Inflammatory macrophage treated with lipopolysaccharide for 1 hour (primary cell): ENCODE results near the gene OLFM1.
A peak's percentile ranks its signal among the peaks of the same experiment; 100 is the strongest.

Source experiments
- DNase-seq, 2 donors: peaks; one replicate each; pipeline ENCODE4 v3.0.0-alpha.2; 2020 to 2022

The OLFM1 gene

DNA sequence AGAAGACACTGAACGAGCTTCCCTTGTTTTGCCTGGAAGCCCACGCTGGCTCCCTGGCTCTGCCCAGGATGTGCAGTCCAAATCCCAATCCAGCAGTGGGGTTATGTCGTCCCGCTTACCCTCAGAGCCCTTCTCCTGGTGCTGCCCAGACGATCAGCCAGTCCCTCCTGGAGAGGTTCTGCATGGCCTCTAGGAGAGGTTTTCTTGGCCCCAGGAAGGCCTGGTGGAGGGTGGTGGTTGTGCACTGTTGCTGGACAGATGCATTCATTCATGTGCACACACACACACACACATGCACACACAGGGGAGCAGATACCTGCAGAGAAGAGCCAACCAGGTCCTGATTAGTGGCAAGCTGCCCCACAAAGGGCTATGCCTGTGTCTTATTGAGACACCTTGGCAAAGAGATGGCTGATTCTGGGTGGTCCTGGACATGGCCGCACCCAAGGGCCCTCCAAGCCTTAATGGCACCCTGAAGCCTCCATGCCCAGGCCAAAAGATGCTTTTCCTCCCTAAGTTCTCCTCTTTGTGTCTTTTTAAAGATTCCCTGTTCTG, 10.5 kb upstream of the OLFM1 start:
- no peak for DNase-seq

DNA sequence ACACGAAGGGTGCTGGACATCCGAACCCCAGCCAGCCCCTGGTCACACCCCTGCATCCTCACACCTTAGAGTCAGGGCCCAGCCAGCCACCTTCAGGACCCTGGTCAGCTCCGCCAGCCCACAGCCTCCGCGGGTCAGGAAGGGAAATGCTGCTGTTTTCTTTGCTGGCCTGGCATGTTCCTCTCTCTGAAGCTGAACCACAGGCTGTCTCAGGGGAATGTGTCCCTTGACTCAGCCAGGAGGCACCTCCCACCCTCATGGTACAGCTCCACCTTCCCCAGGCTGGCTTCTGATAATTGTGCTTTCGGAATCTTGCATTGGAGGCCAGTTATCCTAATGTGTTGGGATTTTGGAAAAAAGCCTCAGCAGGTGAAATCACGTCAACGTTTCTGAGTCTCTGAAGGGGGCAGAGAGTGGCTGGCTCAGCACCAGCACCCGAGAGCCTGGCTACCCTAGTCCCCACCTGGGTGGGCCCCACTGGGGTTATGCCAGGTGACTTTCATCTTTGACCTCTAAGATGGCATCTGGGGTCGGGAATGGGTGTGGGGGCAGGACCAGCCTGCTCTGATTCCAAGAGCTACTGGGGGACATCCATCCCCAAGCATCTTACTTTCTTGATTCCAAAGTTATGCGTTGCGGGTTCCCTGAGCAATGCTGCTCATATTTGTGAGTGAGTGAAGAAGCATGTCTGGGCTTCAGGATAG, 9.8 kb upstream of the OLFM1 start:
- DNase-seq = peak in 1 of 2 donors; percentile 30

DNA sequence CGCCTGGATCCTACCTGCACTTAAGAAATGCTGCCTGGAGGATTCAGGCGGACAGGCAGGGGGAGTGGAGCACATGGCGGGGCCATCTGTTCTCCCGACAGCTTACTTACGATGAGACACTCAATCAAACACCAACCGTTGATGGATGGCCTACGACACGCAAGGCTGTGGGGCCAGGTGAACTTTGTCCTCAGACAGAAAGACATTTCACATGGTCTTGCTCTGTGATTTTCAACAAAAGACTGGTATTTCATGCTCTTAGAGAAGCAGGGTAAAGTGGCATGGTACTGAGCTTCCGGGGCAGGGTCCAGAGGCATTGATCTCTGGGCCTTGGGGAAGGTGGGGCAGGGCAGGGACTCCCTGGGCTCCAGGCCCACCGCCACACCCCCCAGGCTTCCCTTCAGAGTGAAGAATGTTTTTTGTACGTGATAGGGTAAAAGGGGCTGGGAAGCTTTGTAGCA, 9.1 kb upstream of the OLFM1 start:
- no peak for DNase-seq

DNA sequence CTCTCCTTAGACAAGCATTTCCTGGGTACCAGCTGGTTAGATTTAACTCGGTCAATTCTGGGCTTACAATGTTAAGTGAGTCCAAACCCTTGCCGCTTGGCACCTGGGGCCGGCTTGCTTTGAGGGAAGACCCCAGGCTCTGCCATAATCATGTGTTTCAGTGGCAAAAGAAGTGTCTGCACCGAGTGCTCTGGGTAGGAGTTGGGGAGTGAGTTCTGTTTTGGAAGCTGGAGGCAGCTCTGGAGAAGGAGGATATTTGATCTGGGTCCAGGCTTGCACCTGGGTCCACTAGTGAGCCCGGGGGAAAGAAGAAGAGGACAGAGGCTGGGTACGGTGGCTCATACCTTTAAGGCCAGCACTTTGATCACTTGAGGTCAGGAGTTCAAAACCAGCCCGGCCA, 8.4 kb upstream of the OLFM1 start:
- no peak for DNase-seq

DNA sequence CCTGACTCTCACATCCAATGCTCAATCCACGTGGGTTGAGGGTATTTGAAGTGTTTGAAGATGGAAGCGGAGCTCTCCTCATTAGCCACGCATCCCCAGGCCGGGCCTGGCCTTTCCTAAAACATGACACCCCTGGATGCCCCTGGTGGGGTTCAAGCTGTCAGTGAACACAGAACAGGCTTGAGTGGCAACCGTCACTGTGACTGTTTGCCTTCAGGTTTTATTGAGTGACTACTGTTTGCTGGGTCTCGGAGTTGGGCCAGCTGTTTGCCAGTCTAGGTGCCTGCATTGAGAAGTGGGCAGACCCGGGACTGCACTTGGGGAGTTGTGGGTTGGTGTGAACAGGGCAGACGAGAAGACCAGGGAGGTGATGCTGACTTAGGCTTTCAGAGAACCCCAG, 7.8 kb upstream of the OLFM1 start:
- DNase-seq = no peak

DNA sequence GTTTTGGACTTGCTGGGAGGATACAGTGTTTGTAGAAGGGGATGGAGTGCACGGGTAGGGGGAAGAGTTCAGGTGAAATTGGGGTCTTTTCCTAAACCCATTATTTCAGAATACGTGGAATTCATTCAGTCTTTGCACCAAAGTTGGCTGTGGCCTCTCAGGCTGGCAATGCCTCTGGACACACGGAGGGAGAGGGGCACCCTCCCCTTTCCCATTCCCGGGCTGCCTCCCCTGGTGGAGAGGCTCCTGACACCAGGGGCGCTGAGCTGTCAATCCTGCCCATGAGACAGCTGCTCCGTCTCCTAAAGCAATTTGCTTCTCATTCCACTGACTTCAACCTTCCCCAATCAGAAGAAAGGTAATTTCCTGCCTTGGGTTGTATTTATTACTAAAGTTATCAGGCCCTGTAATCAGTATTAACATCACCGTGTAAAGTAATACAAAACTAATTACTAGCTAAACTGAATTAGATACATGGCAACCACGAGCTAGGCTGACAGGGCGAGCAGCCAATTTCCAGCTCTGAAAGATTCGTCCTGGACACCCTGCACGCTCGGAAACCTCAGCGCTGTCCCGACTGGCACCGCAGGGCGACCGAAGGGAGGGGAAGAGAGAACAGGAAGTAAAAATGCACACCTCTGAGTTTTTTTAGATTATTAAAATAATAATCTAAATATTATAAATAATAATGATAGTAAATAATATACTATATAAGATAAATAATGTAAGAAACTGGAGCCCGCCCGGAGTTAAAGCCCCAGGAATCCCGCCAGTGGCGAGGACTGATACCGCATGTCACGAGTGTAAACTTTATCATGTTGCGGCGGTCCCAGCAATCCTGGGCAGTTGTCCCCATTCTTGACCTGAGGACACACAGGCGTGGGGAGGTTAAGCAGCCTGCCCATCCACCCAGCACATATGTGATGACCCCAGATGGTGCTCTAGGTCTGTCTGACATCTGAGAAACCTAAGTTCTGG, 6.9 kb upstream of the OLFM1 start:
- DNase-seq = no peak

DNA sequence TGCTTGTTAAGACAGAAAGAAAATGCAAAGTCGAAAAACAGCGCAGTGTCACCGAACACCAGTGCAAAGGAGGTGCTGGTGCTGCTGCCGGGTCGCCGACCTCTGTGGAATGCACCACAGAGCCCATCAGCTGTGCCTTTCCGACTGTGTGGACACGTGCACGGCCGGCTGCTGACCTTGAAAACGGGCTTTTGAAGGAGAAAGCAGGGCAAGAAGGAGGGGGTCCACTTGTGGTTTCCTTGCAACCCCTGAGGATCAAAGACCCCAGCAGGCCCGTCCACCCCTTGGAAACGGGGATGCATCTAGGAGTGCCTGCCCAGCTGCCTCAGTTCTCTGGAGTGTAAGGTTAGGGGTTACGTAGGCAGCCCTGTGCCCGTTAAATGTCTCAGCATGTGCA, 6.2 kb upstream of the OLFM1 start:
- DNase-seq = no peak

DNA sequence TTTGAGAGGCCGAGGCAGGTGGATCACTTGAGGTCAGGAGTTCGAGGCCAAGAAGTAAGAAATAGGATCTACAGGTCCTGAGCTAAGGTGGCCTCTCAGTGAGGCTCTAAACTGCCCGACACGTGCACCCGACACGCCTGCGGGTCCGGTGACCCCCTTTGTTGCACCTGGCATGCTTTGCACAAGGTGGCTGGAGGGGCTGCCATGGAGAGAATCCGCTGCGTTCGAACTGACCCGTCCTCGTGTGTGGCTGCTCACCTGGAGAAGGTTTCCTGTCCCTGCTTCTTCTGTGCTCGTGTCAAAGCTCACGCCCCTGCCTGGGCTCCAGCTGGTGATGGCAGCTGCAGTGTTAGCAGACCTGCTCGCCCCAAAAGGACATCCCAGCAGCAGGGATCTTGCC, 5.7 kb upstream of the OLFM1 start:
- no peak for DNase-seq

DNA sequence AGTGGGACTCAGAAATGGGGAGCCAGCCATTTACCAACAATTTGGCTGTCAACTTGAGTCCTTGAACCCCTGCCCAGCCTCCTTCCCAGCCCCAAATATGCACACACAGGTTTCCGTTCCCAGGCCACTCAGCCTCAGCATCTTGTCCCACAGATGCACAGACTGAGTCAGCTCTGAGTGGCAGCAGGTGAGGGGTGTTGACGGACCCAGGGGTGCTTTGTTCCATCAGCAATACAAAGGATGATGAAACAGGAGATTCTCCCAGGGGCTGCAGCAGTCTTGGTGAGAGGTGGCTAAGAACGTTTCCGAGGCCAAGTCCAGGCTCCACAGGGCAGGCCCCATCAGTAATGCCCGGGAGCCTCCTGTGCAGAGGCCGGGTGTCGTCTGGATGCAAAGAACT, 4.9 kb upstream of the OLFM1 start:
- DNase-seq = no peak

DNA sequence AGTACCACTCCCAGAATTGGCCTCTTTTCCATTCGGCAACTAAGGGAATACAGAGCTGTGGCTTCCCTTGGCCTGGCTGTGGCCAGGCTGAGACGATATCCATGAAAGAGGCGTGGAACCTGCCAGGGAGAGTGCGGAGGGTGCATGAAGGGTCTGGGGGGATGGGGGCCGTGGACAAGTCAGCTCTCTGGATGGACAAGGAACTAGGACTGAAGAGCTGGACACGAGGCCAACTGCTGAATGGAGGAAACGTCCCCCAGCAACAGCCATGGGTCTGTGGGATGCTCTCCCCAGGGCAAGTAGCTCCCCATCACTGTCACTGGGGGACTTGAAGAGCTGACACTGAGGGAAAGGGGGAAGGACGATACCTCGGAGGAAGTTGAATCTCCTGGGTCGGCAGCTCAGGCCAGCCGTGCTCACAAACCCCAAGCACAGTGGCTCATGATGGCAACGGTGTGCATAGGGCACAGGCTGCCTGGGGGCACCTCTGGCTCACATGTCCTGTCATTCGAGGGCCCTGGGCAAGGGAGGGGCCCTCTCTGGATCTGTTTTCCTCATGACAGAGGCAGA, 4.1 kb upstream of the OLFM1 start:
- no peak for DNase-seq

DNA sequence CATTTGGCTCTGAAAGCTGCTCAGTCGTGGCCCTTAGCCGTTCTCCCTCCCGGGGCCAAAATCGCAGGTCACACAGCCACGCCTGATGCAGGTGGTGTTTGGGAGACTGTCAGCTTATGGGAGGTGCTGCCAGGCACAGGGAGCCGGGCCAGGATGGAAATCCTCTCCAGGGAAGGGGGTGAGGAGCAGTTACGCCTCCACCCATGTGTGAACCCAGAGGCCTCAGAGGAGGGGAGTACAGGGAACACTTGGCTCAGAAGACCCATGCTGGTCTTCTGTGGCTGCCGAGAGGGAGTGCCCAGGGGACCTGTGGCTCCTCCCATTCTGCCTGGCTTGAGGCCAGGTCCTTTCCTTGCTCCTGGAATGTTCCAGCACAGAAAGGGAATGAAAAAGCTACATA, 3.6 kb upstream of the OLFM1 start:
- no peak for DNase-seq

DNA sequence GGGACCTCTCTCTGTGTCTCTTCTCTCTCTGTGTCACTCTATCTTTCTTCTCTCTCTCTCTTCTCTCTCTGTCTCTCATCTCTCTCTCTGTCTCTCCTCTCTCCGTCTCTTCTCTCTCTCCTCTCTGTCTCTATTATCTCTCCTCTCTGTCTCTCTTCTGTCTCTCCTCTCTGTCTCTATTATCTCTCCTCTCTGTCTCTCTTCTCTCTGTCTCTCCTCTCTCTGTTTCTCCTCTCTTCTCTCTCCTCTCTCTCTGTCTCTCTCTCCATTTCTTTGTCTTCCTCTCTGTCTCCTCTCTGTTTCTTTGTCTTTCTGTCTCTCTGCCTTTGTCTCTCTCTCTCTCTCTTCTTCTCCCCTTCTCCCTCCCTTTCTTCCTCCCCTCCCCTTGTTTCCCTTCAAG, 3.2 kb upstream of the OLFM1 start:
- DNase-seq = no peak

DNA sequence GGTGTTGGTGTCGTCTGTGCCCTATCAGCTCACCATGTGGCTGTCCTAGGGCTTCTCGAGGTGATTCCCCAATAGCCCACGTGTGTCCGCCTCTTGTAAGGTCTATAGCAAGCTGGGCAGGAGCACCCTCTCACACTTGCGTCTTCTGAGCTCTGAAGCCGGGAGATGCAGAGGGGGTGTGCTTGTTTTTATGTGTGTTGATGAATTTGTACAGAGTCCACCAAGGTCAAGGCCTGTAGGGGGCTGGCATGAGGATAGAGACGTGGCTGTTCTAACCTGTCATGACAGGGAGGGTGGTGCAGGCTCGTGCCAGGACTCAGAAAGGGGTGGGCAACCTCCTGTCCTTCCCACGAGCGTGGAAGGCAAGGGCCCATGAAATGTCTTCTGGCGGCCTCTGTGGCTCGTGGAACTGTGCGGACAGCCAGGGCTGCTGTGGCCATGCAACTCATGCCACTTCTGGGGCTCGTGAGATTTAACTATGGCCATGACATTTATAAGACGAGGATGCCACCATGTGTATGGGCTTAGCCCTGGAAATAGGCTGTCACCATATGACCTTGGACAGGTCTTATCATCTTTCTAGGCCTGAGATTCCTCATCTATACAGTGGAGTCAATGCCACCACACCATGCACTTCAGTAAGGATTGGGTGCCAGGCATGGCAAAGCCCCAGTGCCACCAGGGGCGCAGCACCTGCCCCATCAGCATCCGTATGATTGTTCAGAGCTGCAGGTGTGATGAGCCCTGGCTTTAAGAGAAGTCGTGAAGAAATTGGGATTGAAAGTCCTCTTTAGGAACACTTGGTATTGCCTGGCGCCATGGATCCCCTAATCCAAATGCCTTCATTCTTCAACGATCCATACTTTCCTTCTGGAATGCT, 2.3 kb upstream of the OLFM1 start:
- no peak for DNase-seq

DNA sequence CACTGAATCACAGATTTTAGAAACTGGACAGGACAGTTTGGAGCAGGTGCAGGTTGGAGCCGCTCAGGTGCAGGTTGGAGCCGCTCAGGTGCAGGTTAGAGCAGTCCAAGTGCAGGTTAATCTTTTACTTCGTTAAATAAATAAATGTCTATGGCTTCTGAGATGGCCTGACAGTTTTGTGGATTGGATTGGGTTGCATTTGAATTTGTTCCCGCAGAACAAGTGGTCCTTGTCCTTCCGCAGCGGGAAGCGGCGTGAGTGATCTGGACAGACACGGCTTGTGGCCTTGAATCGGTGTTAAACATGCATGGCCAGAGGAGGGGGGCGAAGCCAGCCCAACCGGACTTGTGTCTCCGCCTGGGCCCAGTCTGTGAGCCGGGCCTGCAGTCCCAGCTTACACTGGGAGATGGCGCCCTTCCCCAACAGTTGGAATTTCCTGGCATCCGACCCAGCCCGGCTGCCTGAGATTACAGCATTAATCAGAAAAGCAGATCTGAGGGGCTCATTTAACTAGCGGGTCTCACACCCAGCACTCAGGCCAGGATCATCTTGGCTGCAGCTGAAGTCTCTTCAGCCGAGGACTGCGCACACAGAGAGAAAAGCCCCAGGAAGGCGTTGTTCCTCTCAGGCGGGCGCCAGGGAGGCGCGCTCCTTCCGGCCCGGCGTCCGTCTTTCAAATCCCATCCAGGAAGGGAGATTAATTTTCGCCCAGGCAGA, 1.5 kb upstream of the OLFM1 start:
- peak; percentile 18 to 82 for DNase-seq

DNA sequence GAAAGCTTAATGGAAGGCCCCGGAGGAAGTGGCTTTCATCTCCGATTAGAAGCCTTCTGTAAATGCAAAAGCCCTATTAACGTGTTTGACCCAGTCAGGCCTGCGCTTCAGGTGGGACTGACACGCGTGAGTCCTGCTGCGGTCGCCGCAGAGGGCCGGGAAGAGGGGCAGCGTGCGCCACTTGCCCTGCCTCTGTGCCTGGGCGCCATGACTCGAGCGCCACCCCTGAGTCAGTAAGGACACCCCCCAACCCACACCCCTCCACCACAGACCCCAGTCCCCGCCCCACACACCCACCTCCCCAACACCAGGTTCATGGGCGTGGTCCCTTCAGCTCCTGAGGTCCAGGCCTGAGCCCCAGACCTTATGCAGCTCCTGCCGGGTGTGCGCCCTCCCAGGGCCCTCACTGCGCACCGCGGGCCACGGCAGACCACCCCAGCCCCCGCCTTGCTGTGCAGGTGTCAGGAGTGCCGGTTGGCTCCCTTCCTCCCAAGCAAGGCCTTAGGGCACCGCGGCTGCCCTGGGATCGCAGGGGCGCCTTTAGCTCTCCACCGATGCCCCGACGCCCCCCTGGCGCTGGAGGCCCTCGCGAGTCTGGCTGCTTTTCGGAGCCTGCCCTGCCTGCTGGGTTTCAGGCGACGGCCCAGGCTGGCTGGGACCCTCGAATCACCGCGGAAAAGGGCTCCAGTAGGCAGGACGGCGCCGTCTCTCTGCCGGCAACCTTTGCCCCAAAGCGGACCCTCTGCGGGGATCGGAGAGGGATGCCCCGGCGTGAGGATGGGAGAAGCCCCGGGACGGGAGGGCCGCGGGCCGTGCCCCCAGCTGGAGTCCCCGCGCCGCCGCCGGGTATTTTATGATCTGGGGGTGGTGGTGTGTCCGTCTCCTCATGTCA, 625 bp upstream of the OLFM1 start:
- no peak for DNase-seq

DNA sequence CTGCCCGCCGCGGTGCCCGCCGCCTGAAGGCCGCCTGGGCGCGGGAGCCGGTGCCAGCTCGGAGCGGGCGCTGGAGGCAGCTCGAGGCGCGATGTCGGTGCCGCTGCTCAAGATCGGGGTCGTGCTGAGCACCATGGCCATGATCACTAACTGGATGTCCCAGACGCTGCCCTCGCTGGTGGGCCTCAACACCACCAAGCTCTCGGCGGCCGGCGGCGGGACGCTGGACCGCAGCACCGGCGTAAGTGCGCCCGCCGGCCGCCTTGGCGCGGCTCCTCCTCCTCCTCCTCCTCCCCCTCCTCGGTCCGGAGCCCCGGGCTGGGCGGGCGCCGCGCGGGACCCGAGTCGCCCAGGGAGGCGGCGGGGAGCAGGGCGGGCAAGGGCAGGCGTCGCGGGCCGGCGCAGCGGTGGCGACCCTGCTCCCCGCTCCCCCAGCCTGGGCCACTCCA, 455 bp downstream of the OLFM1 start:
- no peak for DNase-seq

DNA sequence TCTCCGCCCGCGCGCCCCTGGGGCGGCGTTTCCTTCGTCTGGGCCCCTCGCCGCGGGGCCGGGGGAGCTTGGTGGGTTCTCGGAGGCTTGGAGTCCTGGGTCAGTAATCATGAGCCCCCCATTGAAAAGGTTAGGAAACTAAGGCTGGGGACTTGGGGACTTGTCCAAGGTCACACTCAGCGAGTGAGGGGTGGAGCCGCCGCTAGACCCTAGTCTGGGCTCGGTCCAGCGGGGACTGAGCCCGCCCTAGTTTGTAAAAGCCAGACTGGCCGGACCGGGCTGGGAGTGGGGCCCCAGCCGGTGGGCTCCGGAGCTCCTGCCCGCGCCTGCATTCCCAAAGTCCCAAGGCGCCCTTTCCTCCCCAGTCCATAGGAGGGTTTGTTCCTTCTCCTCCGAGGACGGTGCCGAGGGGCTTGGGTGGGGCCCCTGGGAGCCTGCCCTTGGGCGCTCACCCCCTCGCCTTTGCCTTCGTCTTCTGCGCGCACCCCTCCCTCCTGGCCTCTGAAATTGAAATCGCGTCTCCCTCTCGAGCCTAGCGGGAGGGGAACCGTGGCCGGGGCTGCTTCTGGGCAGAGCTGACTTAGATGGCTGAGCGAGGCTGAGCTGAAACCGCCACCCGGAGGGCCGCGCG, 995 bp downstream of the OLFM1 start:
- no peak for DNase-seq

DNA sequence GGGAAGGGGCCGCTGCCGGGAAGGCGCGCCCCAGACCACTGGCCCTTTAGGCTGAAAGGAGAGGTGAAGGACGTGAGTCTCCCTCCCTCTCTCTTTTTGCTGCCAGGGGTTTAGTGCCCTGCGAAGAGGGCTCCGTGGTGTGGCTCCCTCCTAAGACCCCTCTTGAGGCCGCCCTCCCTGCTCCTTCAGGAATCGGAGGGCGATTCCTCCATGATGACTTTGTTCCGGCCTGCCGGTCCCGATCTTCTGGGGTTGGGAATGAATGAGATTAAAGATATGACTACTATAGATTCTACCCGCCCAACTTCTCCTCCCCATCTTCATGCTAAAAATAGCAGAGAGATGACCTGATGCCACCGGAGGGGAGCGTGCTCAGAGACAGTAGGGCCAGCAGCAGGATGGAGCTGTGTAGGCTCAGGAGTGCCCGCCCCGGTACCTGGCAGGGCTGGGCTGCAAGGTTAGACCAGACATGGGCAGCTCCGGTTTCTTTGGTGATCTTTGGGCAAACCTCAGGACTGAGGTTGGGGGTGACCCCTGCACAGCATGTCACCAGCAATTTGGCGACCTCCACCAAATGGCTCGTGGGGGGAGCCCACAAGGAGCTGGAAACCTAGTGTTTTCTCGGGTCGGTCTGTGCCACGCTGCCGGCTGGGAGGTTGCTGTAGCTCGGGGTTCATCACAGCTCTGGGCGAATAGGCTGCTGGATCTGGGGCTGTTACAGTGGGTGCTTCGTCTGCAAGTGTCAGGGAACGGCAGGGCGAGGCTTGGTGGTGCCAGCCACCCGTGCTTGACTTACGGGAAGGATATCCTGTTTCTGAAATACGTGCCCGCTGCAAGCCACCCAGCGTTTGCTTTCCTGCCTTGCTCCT, 1.7 kb downstream of the OLFM1 start:
- no peak for DNase-seq

DNA sequence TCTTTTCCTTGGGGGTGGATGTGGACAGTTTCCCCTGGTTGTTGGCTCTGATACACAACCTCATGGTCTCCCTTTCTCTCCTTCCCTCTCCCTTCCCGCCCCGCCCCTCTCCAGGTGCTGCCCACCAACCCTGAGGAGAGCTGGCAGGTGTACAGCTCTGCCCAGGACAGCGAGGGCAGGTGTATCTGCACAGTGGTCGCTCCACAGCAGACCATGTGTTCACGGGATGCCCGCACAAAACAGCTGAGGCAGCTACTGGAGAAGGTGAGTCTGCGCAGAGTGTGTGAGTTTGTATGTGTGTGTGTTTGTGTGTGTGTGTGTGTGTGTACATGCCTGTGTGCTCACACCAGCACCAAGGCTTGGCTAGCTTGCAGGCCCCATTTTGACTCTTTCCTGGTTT, 2.6 kb downstream of the OLFM1 start:
- no peak for DNase-seq
